HG03439 (cell line): ENCODE data around the gene SLC12A9.
"Not testable (repeated sequence)": the region's sequence is repeated elsewhere in the genome, so short reads cannot be mapped to it uniquely, and the experiment has no call there.

Experiments used
- ATAC-seq: cut with Tn5 transposase; IDR thresholded peaks from one replicate; pipeline ENCODE4 v1.9.1; 2021; ENCODE audit warnings: mild to moderate bottlenecking, moderate library complexity; ENCODE audit not compliant: unreplicated experiment

Gene SLC12A9

DNA sequence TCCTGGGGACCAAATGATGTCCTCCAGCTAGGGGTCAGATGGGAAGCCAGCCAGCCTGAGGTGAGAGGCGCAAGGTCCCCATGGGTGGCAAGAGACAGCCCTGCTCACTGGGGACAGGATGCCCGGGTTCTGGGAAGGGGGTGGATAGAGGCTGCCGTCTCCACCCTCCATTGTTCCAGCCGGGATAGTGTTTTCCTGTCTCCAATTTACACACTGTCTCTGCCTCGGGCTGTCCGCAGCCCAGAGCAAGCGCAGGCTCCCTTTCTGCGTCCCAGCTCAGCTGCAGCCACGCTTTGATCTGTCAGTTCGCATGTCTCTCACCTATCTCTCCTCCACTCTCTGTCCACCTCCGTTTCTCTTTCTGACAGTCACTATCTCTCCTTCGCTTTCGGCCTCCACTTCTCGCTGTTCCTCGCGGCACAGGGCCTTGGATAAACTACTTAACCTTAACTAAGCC lies 27.3 kb upstream of the SLC12A9 start:
- no peak for ATAC-seq

DNA sequence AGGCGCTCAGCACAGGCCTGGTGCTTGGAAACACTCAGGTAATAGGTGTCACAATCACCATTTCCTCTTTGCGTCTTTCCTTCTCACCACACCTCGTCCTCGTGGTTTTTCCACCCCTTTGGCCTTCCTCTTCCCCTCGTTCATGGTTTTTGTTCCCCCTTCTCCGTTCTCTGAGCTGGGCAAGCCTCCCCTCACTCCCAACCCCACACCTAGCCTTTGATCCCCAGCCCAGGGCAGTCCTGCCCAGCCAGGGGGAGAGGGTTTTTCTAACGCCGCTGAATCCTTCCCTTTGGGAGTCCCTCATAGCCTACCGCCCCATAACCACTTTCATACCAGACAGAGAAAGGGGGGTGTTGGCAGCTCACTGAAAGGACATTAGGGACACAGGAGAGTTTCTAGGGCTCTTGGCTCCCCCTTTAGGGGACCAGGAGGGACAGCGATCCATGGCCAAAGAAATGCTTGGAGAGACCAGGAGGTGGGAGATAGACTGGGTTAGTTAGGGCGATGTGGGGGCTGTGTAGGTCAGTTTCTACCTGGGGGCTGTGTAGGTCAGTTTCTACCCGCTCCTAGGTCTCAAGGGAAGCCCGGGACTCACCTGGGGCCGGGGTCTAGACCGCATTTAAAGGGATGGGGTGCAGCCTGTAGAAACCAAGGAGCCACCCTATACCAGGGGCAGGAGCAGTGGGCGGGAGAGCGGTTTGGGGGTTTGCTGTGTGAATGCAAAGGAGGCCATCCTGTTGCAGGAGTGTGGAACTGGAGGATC lies 26.6 kb upstream of the SLC12A9 start:
- ATAC-seq = no peak

DNA sequence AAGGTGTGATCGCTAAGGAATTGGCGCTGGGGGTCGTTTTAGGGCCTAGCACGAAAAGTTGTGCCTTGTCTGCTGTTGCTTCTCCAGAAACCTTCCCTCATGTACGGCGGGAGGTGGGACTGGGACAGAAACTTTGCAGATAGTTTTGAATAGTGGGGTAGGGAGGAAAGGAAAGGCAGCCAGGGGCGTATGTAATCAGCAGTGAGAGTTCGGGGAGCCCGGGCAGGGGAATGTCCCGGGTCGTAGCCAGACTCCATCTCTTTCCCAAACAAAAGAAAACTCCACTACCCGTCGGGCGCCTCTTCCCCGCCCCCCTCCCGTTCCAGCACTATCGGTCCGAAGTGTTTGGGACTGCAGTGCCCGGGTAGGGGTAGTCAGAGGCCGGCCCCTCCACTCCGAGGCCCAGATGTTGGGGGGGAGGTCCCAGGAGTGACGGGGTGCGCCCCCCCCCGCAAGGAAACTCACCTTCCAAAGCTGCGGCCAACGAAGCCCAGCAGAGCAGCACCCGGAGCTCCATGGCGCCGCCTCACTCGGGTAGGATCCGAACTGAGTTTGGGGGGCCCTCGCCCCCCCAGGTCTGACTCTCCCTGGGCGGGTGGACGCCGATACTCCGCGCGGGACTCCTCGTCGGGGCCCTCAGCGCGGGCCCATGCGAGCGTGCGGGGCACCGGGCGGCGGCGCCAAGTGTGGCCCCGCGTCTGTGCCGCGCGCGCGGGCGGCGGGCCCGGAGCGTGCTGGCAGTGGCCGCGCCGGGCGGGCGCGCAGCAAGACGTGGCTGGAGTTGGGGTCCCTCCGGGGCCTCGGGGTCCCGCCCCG lies 25.8 kb upstream of the SLC12A9 start:
- ATAC-seq = no peak

DNA sequence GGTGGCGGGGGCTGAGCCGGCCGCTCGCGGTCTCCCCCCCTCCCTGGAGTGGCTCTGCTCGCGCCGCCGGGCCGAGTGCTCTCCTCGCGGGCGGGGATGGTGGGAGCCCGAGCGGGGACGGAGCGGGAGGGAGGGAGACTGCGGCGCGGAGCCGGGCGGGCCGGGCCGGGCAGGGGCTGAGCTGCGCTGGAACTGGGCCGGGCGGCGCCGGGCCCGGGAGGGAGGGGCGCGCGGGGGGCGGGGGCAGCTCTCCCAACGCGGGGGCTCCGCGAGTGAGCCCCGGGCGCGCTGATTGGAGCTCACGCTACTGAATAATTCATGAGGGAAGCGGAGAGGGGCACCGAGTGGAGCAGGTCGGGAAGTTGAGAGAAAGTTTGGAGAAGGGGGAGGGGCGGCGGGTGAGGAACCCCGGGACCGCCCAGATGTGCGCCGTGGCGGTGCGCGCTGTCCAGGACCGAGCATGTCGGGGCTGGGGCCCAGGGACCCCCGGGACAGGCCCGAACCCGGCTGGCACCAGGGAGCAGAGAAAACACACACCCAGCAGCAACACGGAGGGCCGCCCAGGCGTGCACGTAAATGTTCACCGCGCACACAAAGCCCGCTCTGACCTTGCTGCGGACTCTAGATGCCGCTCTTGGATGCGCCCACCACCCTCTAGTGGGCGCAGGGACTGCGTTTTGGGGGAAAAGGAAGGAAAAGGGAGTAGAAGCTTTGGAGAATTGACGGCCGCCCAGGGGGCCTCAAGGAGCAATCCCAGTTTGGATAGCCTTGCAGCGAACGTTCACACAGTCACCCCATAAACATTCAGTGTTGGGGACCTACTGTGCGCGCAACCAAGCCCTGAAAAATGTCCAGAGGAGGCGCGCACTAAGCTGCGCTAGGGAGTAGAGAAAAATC lies 24.9 kb upstream of the SLC12A9 start, which contains the start of gene EPHB4:
Gene EPHB4 (minus strand): TSS at position 194 of the 897 bp plus-strand sequence. CDS start 493 bp downstream, outside the sequence.
- ATAC-seq = no peak

DNA sequence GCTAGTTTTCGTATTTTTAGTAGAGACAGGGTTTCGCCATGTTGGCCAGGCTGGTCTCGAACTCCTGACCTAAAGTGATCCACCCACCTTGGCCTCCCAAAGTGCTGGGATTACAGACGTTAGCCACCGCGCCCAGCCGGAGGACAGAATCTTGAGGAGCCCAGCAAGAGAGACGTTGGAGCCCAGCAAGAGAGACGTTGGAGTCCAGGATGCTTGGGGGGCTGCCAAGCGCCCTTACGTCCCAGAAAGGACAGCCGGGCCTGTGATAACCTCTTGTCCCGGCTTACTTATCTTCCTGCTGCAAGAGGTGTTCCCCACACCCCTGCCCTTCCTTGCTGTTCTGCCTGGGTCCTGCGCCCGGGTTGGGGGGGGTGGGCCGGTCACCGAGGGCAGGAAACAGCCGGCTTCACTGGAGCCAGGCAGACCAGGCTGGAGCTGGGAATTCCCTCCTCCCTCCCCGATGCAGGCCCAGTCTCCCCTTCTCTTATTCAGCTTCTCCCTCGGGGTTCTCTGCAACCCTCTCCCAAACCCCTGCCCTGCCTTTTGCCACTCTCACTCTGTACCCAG lies 23.3 kb upstream of the SLC12A9 start:
- no peak for ATAC-seq

DNA sequence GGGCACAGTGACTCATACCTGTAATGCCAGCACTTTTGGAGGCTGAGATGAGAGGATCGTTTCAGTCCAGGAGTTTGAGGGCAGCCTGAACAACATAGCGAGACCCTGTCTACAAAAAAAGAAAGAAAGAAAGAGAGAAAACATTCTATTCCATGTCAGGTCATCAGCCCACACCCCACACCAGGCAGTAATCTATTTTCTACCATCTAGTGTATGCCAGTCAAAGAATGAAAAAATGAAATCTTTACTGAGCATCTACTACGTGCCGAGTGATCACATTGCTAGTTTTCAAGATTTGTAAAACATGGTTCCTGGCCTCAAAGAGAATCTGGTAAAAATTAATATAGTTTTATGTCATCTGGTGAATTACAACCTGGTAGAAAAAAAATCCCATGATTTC lies 22.1 kb upstream of the SLC12A9 start:
- ATAC-seq = no peak

DNA sequence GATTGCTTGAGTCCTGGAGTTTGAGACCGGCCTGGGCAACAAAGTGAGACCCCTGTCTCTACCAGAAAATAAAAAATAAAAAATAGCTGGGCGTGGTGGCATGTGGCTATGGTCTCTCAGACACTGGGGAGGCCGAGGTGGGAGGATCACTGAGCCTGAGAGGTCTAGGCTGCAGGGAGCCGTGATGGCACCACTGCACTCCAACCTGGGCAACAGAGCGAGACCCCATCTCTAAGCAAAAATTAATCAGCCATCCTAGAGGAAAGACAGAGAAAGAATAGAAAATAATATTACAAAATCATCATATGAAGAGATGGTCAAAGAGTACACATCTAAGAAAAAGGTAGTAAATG lies 20.3 kb upstream of the SLC12A9 start:
- no peak for ATAC-seq

DNA sequence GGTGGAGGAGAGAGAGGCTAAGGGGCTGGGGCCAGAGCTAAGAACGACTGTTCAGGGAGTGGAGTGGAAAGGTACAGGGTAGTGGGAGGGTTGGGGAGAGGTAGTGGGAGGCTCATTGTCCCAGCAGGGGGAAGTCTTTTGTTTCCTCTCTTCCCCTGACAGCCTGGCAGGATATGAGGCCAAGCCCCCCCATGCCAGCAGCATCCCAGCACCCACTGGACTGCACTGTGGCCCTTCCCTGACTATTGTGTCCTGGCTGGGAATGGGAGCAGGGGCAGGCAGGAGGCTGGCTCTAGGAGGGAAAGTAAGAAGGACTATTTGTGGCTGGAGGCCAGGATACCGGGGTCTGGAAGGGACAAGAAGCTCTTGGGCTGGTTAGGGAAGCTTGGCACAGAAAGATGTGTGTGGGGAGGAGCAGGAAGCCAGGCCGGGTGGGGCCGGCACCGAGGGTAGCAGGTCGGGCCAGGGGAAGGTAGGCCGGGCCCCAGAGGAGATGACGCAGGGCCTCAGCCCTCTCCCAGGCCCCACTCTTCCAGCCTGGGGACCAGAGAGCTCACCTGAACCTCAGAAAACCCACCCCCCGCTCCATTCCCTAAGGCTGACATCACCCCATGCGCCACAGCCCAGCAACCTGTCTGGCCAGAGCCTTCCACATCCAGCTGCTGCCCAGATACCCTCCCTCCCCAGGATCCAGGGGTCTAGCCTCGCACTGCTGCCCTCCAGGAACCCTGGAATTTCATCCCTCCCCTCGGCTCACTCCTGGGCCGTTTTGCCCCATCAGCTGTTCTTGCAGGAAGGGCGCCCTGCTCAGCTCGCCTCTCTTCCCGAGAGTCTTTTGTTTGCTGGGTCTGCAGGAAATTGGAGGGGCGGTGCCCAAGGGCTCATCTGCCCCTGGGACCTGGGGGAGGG lies 16.4 kb upstream of the SLC12A9 start:
- ATAC-seq = no peak

DNA sequence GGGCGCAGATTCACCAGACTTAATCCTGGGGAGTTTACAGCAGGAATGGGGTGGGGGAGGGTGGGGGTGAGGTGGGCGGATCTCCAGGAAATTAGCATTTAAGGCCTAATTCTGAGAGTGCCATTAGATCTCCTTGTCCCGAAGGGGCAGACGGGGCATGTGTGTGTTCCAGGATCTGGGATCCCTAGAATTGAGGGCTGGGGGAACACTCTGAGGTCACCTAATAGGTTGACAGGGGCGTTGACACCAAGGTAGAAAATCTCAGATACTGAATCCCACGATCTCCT lies 15.8 kb upstream of the SLC12A9 start:
- no peak for ATAC-seq

DNA sequence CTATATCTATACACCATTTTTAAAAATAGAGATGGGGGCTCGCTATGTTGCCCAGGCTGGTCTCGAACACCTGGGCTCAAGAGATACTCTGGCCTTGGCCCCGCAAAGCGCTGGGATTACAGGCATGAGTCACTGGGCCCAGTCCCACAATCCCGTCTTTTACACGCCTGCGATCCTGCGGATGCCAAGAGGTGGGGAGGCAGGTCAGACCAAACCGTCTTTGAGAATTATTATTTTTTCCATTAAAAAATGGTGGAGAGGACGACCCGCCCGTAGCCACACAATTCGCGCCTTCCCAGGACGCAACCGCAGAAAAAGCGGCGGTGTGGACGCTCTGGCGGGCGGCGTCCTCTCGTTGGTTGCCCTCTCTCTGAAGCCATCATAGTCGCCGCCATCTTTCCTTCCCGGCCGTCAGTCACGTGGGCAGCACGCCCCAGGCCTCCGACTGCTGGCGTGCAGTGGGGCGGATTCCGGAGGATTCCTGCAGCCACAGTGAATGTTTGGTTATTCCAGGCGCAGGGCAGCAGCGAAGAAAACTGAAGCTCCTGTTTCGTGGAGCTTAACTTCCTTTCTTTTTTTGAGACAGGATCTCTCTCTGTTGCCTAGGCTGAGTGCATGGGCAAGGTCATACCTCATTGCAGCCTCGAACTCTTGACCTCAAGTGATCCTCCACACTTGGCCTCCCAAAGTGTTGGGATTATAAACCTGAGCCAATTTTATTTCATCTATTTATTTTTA lies 15.2 kb upstream of the SLC12A9 start:
- no peak for ATAC-seq

DNA sequence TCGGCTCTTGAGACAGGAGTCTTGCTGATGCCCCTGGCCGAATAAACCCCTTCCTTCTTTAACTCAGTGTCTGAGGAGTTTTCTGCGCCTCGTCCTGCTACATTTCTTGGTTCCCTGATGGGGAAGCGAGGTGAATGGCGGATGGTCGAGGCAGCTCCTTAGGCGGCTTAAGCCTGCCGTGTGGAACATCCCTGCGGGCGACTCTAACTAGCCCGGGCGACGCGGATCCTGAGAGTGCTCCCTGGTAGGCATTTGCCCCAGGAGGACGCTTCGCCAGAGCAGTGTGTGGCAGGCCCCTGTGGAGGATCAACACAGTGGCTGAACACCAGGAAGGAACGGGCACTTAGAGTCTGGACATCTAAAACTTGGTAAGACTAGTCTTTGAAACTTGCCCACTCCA lies 13.2 kb upstream of the SLC12A9 start:
- ATAC-seq = no peak

DNA sequence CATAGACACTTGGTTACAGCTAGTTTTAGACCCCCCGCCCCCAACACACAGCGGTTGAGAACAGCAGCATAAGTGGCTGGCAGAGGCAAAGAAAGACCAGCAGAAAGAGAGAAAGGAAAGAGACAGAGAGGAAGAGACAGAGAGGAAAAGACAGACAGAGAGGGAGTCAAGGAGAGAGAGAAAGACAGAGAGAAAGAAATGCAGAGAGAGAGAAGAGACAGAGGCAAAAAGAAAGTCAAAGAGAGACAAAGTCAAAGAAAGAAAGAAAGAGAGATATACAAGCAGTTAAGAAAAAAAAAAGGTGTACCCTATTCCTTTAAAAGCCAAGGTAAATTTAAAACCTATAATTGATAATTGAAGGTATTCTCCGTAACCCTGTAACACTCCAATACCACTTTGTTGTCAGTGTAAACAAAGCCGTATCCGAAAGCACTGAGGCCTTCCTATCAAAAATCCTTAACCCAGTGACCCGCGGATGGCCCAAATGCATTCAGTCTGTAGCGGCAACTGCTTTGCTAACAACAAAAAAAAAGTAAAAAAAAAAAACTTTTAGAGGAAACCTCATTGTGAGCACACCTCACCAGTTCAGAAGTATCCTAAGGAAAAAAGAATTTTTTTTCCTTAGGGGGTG lies 11.9 kb upstream of the SLC12A9 start:
- ATAC-seq = no peak

DNA sequence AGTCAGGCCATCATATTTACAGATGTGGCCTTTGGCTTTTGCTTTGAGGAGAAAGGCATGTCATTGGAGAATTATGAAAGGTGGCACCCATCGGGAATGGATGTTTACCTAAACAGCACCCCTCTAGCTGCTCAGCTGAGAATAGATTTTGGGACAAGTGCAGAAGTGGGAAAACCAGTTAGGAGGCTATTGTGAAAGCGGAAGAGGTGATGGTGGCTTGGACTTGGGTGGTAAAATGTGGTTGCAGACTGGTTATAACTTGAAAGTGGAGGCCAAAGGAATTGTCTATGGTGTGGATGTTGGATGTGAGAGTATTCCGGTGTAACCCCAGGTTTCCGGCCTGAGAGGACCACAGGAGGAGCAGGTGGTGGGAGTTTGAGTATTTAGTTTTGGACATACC lies 5.2 kb upstream of the SLC12A9 start:
- ATAC-seq = no peak

DNA sequence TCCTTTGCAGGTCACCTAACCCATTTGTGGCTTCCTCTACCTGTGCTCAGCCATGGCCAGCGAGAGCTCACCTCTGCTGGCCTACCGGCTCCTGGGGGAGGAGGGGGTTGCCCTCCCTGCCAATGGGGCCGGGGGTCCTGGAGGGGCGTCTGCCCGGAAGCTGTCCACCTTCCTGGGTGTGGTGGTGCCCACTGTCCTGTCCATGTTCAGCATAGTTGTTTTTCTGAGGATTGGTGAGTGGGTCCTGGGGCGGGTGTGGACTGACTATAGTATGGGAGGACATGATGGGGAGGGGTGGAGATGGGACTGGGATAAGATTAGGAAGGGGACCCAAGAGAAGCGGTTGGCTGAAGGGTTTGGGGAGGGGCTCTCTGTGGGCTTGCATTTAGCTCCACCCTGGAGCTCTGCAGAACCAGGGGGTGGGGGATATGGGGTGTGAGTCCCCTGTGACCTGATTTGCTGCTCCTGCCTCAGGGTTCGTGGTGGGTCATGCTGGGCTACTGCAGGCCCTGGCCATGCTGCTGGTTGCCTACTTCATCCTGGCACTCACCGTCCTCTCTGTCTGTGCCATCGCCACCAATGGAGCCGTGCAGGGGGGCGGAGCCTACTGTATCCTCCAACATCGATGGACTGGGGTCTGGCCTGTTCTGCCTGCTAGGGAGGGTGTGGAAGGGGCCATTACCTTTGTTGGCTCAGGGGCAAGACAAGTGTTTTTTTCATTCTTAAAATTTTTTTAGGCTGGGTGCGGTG lies 1.8 kb downstream of the SLC12A9 start:
- ATAC-seq = no peak

DNA sequence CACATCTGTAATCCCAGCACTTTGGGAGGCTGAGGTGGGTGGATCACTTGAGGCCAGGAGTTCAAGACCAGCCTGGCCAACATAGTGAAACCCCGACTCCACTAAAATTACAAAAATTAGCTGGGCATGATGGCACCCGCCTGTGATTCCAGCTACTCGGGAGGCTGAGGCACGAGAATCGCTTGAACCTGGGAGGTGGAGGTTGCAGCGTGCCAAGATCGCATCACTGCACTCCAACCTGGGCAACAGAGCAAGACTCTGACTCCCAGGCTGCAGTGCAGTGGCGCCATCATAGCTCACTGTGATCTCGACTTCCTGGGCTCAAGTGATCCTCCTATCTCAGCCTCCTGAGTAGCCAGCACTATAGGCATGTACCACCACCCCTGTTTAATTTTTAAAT lies 2.4 kb downstream of the SLC12A9 start:
- ATAC-seq = not testable (repeated sequence)

DNA sequence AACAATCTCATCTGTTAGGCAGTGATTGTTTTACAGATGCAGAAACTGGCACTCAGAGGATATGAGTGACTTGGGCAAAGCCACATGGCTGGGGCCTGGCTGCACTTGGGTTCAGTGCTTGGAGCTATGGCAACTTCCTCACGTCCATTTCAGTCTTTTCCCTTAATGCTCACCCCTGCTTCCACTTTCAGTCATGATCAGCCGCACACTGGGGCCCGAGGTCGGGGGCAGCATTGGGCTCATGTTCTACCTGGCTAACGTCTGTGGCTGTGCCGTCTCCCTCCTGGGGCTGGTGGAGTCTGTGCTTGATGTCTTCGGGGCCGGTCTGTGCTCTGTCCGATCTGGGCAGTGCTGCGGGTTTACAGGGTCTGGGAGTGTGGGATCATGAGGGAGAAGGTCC lies 3.0 kb downstream of the SLC12A9 start:
- no peak for ATAC-seq

DNA sequence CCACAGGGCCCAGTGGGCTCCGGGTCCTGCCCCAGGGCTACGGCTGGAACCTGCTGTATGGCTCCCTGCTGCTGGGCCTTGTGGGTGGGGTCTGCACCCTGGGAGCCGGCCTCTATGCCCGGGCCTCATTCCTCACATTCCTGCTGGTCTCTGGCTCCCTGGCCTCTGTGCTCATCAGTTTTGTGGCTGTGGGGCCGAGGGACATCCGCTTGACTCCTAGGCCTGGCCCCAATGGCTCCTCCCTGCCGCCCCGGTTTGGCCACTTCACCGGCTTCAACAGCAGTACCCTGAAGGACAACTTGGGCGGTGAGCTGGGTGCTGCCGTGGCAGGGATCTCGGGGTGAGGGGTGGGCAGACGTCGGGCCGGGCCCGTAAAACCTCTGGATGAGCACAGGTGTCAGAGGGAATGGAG lies 4.4 kb downstream of the SLC12A9 start:
- no peak for ATAC-seq

DNA sequence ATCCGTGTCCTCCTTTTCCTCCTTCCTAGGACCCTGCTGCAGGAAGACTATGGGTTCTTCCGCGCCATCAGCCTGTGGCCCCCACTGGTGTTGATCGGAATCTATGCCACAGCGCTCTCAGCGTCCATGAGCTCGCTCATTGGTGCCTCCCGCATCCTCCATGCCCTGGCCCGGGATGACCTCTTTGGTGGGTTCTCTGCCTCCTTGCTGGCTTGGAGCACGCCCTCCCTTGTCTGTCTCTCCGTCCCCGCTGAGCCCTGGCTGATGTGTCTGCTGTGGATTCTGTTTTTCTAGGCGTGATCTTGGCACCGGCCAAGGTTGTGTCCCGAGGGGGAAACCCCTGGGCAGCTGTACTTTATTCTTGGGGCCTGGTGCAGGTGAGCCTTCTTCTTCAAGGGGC lies 7.3 kb downstream of the SLC12A9 start:
- ATAC-seq = no peak
